Measurements from ENCODE around the gene HSPB6.
A peak's percentile ranks its signal among the peaks of the same experiment; 100 is the strongest.

HSPB6 gene

DNA sequence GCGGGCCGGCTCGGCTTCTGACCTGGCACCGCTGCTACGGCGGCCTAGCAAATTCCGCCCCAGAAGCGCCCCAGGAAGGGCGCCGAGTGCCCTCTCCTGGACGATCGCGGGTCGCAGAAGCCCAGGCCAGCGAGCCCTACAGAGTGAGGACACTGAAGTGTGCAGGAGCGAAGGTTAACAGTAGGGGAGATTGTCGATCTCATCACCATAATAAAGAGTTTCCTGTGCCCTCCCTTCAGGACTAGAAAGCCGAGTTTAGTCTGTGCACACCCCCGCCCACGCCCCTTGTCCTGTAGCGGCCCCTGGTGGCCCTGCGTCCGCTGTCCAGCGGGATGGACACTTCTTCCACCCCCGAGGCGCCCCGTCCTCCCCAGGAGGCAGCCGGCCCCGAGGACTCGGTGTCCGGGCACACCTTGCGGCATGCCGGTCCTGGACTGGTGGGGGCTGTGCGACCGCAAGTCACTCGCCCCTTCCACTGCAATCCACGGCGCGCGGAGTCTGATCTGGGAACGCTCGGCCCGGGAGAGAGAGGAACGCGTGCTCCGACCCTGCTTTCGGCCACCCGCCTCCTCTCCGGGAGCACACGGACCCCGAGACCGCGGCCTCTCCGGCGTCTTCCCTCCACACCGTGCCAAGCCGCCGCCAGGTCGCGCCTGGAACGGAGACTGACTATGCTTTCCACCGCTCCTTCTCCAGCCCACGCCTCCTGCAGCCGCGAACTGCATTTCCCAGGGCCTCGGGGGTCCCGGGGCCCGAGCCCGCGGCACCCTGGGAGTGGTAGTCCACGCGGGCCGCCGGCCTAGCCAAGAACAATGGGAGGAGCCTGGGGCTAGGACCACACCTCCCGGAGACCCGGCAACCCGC, 39.8 kb downstream of the HSPB6 start:
- Histone ChIP-seq H3F3A (ENCODE audit: control insufficient read depth, insufficient read depth) (no peaks in the 10 kb centered on the region), H3K27ac (ENCODE audit: low read depth, low read length) (peak overlapping the region; percentile 9; the same call in 1 of the 2 replicates), H4K20me1 (ENCODE audit: control insufficient read depth, insufficient read depth, low read depth, low read length) (peaks cover 10% of the 10 kb centered on the region; the same call in 1 of the 2 replicates), H3K4me3 (ENCODE audit: low read length) (peak overlapping the region; percentile 89), H3K36me3 (ENCODE audit: control insufficient read depth, low read length) (peaks cover 21% of the 10 kb centered on the region), H3K9me3 (ENCODE audit: control insufficient read depth, insufficient read depth, low read length) (no peaks in the 10 kb centered on the region), H3K4me1 (ENCODE audit: control insufficient read depth, low read length) (peaks cover 35% of the 10 kb centered on the region), H3K27me3 (ENCODE audit: control insufficient read depth, low read length) (peaks cover 2% of the 10 kb centered on the region; the same call in 1 of the 2 replicates), H3K79me2 (ENCODE audit: control insufficient read depth, low read length) (peaks cover 40% of the 10 kb centered on the region), H3K4me2 (ENCODE audit: low read length) (peak overlapping the region; percentile 77), H3K9me2 (replicated peaks; ENCODE audit: control insufficient read depth, low read length) (no peaks in the 10 kb centered on the region)
- TF ChIP-seq EZH2phosphoT487 (IDR thresholded peaks at IDR 0.05; ENCODE audit: borderline replicate concordance, low read length) = no peak
- TF ChIP-seq, protein P1, sequence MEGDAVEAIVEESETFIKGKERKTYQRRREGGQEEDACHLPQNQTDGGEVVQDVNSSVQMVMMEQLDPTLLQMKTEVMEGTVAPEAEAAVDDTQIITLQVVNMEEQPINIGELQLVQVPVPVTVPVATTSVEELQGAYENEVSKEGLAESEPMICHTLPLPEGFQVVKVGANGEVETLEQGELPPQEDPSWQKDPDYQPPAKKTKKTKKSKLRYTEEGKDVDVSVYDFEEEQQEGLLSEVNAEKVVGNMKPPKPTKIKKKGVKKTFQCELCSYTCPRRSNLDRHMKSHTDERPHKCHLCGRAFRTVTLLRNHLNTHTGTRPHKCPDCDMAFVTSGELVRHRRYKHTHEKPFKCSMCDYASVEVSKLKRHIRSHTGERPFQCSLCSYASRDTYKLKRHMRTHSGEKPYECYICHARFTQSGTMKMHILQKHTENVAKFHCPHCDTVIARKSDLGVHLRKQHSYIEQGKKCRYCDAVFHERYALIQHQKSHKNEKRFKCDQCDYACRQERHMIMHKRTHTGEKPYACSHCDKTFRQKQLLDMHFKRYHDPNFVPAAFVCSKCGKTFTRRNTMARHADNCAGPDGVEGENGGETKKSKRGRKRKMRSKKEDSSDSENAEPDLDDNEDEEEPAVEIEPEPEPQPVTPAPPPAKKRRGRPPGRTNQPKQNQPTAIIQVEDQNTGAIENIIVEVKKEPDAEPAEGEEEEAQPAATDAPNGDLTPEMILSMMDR (IDR thresholded peaks at IDR 0.05; ENCODE audit: low read depth, low read length, poor library complexity, severe bottlenecking) = peak; percentile 99

DNA sequence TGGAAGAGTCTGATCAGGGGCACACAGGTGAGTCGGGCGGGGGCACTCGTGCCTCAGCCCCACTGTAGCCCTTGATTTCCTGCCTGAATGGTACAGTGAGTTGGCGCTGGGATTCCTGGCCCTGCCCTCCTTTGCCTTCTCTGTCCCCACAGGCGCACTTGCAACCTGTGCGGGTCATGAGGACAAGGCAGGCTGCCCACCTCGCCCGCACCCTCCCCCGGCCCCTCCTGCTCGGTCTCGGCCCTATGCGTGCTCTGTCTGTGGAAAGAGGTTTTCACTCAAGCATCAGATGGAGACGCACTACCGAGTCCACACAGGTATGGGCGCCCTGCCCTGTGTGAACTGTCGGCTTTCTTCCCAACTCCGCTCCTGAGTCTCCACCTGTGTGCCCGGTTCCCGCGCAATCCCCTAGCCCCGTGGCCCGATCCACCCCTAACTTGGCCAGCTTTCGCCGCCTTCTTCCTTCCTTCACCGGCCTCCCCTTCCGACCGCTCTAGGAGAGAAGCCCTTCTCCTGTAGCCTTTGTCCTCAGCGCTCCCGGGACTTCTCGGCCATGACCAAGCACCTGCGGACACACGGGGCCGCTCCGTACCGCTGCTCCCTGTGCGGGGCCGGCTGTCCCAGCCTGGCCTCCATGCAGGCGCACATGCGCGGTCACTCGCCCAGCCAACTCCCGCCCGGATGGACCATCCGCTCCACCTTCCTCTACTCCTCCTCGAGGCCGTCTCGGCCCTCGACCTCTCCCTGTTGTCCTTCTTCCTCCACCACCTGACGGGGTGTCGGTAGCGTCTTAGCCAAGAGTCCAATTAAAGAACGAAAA, 40.6 kb downstream of the HSPB6 start:
- peaks cover 7% of the 10 kb centered on the region for H3K27me3 ChIP-seq (ENCODE audit: control insufficient read depth, low read length)
- H3K4me1 ChIP-seq (ENCODE audit: control insufficient read depth, low read length) = peaks cover 39% of the 10 kb centered on the region
- peaks cover 34% of the 10 kb centered on the region for H3K79me2 ChIP-seq (ENCODE audit: control insufficient read depth, low read length)
- H3F3A ChIP-seq (ENCODE audit: control insufficient read depth, insufficient read depth) = no peaks in the 10 kb centered on the region
- peak overlapping the region; percentile 9; the same call in 1 of the 2 replicates for H3K27ac ChIP-seq (ENCODE audit: low read depth, low read length)
- H4K20me1 ChIP-seq (ENCODE audit: control insufficient read depth, insufficient read depth, low read depth, low read length) = peaks cover 10% of the 10 kb centered on the region; the same call in 1 of the 2 replicates
- H3K4me2 ChIP-seq (ENCODE audit: low read length) = peak overlapping the region; percentile 77
- peaks cover 15% of the 10 kb centered on the region for H3K36me3 ChIP-seq (ENCODE audit: control insufficient read depth, low read length)
- H3K9me3 ChIP-seq (ENCODE audit: control insufficient read depth, insufficient read depth, low read length) = no peaks in the 10 kb centered on the region
- TF ChIP-seq EZH2phosphoT487 (IDR thresholded peaks at IDR 0.05; ENCODE audit: borderline replicate concordance, low read length) = no peak
- TF ChIP-seq, protein P1 (IDR thresholded peaks at IDR 0.05; ENCODE audit: low read depth, low read length, poor library complexity, severe bottlenecking) = no peak
- H3K4me3 ChIP-seq (ENCODE audit: low read length) = peak overlapping the region; percentile 89
- no peaks in the 10 kb centered on the region for H3K9me2 ChIP-seq (replicated peaks; ENCODE audit: control insufficient read depth, low read length)

DNA sequence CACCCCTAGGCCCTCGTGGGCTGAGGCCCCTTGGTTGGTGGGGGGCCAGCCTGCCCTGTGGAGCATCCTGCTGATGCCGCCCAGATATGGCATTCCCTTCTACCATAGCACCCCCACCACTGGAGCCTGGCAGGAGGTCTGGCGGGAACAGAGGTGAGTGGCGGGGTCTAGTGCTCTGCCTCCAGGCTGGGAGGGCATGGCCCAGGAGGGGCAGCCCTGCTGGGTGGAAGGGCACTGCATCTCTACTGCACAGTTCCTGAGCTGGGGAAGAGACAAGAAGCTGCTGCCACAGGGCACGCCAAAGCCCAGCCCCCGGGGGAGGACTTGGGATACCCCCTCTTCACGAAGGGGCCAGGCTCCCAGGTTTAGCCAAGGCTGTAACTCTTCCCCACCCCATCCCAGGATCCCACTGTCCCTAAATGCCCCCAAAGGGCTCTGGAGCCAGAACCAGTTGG, 41.4 kb downstream of the HSPB6 start:
- H3F3A ChIP-seq (ENCODE audit: control insufficient read depth, insufficient read depth) = no peaks in the 10 kb centered on the region
- H3K27ac ChIP-seq (ENCODE audit: low read depth, low read length) = no peak overlapping the region
- peak overlapping the region; percentile 89 for H3K4me3 ChIP-seq (ENCODE audit: low read length)
- H3K27me3 ChIP-seq (ENCODE audit: control insufficient read depth, low read length) = peaks cover 15% of the 10 kb centered on the region
- TF ChIP-seq EZH2phosphoT487 (IDR thresholded peaks at IDR 0.05; ENCODE audit: borderline replicate concordance, low read length) = no peak
- TF ChIP-seq, protein P1 (IDR thresholded peaks at IDR 0.05; ENCODE audit: low read depth, low read length, poor library complexity, severe bottlenecking) = no peak
- peaks cover 28% of the 10 kb centered on the region for H3K79me2 ChIP-seq (ENCODE audit: control insufficient read depth, low read length)
- peaks cover 46% of the 10 kb centered on the region for H3K4me1 ChIP-seq (ENCODE audit: control insufficient read depth, low read length)
- H3K9me2 ChIP-seq (replicated peaks; ENCODE audit: control insufficient read depth, low read length) = no peaks in the 10 kb centered on the region
- peak overlapping the region; percentile 77 for H3K4me2 ChIP-seq (ENCODE audit: low read length)
- H4K20me1 ChIP-seq (ENCODE audit: control insufficient read depth, insufficient read depth, low read depth, low read length) = peaks cover 10% of the 10 kb centered on the region; the same call in 1 of the 2 replicates
- H3K36me3 ChIP-seq (ENCODE audit: control insufficient read depth, low read length) = peaks cover 11% of the 10 kb centered on the region
- H3K9me3 ChIP-seq (ENCODE audit: control insufficient read depth, insufficient read depth, low read length) = no peaks in the 10 kb centered on the region

All from DOHH2 (cell line).